Keratinocyte (primary cell): ENCODE results near the gene HCN3. TPM values are rescaled to one million over a fixed set of nuclear protein-coding genes. Genes with fewer than 3 reads are reported as not detected.
A peak's percentile ranks its signal among the peaks of the same experiment; 100 is the strongest.

ENCODE experiments used
- DNase-seq: peaks from one replicate; pipeline ENCODE4 v3.0.0-alpha.2; 2011; ENCODE audit warnings: low read depth, missing footprints, low spot score
- FAIRE-seq: peaks from 2 replicates; lab custom pipeline; 2011; peaks lifted over from hg19 to GRCh38; lab: Jason Lieb, UNC
- H2AFZ ChIP-seq: 2 replicates; pipeline ENCODE4 v1.6.0; 2012; ENCODE audit warnings: low read length, control low read depth, inconsistent platforms; ENCODE audit not compliant: control insufficient read depth
- H3K27ac ChIP-seq: 2 replicates; pipeline ENCODE4 v1.5.1; 2011; ENCODE audit warnings: low read length; ENCODE audit not compliant: control insufficient read depth, insufficient read depth
- H3K27me3 ChIP-seq: 3 replicates; pipeline ENCODE4 v1.6.0; 2011; ENCODE audit warnings: low read length; ENCODE audit not compliant: control insufficient read depth, insufficient read depth; ENCODE audit errors: extremely low read depth
- H3K36me3 ChIP-seq, 2 experiments: 2 replicates in 1 of 2; 3 replicates in 1 of 2; pipeline ENCODE4 v1.5.1; 2011; ENCODE audit warnings: low read length in 2 of 2, mild to moderate bottlenecking in 1 of 2; ENCODE audit not compliant: control insufficient read depth in 2 of 2, insufficient read depth in 2 of 2; ENCODE audit errors: extremely low read depth in 1 of 2
- H3K4me1 ChIP-seq: 3 replicates; pipeline ENCODE4 v1.5.1; 2011; ENCODE audit warnings: low read length; ENCODE audit not compliant: control insufficient read depth, insufficient read depth; ENCODE audit errors: extremely low read depth
- H3K4me2 ChIP-seq: 3 replicates; pipeline ENCODE4 v1.6.0; 2011; ENCODE audit warnings: low read depth, low read length; ENCODE audit not compliant: control insufficient read depth, insufficient read depth; ENCODE audit errors: extremely low read depth
- H3K4me3 ChIP-seq, 3 experiments: fragments of 200-600 bp in 1 of 3; sonication (generic) in 1 of 3; 2 replicates in 2 of 3; 3 replicates in 1 of 3; pipeline ENCODE4 v1.5.1; 2011 to 2016; ENCODE audit warnings: low read length in 3 of 3, mild to moderate bottlenecking in 3 of 3, control low read depth in 2 of 3, inconsistent platforms in 1 of 3, low read depth in 1 of 3, mixed read lengths in 1 of 3, mixed run types in 1 of 3, moderate library complexity in 1 of 3; ENCODE audit not compliant: control insufficient read depth in 2 of 3, insufficient read depth in 2 of 3; ENCODE audit errors: extremely low read depth in 1 of 3
- H3K79me2 ChIP-seq: 2 replicates; pipeline ENCODE4 v1.6.0; 2012; ENCODE audit warnings: low read length; ENCODE audit not compliant: control insufficient read depth, insufficient read depth
- H3K9ac ChIP-seq: 3 replicates; pipeline ENCODE4 v1.6.0; 2011; ENCODE audit warnings: low read length; ENCODE audit not compliant: control insufficient read depth, insufficient read depth; ENCODE audit errors: extremely low read depth
- H3K9me1 ChIP-seq: 3 replicates; pipeline ENCODE4 v1.6.0; 2011; ENCODE audit warnings: low read length; ENCODE audit not compliant: control insufficient read depth, insufficient read depth; ENCODE audit errors: extremely low read depth
- H3K9me3 ChIP-seq: 2 replicates; pipeline ENCODE4 v1.5.1; 2012; ENCODE audit warnings: low read depth, low read length; ENCODE audit not compliant: control insufficient read depth
- H4K20me1 ChIP-seq: 3 replicates; pipeline ENCODE4 v1.6.0; 2011; ENCODE audit warnings: low read length; ENCODE audit not compliant: control insufficient read depth, insufficient read depth; ENCODE audit errors: extremely low read depth
- EZH2 ChIP-seq: IDR thresholded peaks from one replicate; pipeline ENCODE4 v1.6.1; 2012; ENCODE audit warnings: inconsistent platforms, mild to moderate bottlenecking, low read length, moderate library complexity
- dilution Hi-C: fragments of 300-500 bp; cut with MboI; formaldehyde crosslinking; loops from one replicate; pipeline ENCODE4 v1.7.0; 2020; ENCODE audit warnings: low sequenced_read_pairs; ENCODE audit not compliant: extremely low pct_ligation_motif_present
- polyA plus RNA-seq, 5 experiments: library from polyadenylated mRNA; depleted of rRNA in 3 of 5; stranded (reverse) in 3 of 5; stranded (forward) in 1 of 5; unstranded in 1 of 5; fragments of >200 nt; gene quantifications; 1 replicate in 1 of 5; 2 replicates in 3 of 5; 3 replicates in 1 of 5; pipeline versions ENCODE4 v1.2.1 to v1.2.3, GENCODE V29; 2011 to 2012; ENCODE audit warnings: missing spikeins in 2 of 5, low read depth in 1 of 5, low replicate concordance in 1 of 5
- TF ChIP-seq, protein P1 (sequence below), 3 experiments: IDR thresholded peaks in 1 of 3; conservative IDR thresholded peaks in 1 of 3; optimal IDR thresholded peaks in 1 of 3; 2 replicates in 2 of 3; 3 replicates in 1 of 3; pipeline versions ENCODE3 to v1.5.1; 2011; ENCODE audit warnings: low read length in 3 of 3, mild to moderate bottlenecking in 3 of 3, moderate library complexity in 2 of 3, control low read depth in 1 of 3, inconsistent platforms in 1 of 3; ENCODE audit not compliant: insufficient read depth in 2 of 3; ENCODE audit errors: extremely low read depth in 1 of 3

Gene HCN3
- polyA plus RNA-seq, 1 donor (not counting 4 experiments of a cell fraction or from before 2014, with no cell fraction given), result 3.0 TPM

DNA sequence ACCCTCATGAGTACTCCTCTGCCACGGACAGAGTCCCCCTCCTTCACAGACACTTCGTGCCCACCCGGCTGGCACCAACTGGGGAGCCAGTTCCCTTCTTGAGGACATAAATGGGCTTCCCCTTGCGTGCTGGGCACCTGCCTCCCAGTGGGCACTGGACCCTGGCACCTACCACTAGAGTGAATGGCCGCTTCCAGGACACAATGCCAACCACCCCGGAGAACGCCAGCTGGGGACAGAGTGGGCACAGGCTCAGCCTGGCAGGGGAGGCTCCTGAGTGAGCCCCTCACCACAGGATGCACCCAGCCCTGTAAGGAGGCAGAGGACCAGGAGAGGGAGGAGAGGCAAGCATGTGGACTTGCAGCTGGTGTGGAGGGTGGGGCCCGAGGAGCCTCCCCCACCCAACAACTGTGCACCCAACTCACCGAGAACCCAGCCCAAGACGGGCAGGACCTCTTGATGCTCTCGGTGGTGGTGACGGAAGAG lies 23.0 kb upstream of the HCN3 start:
- H3K79me2 ChIP-seq, result peaks cover 13% of the 10 kb centered on the region
- H3K9me1 ChIP-seq, result no peaks in the 10 kb centered on the region
- H3K36me3 ChIP-seq, result peaks cover 7 to 14% of the 10 kb centered on the region in 2 experiments
- peak overlapping the region; percentile 94 for H3K4me2 ChIP-seq
- no peaks in the 10 kb centered on the region for H3K9me3 ChIP-seq
- peak overlapping the region; percentile 77 for H3K9ac ChIP-seq
- H3K4me3 ChIP-seq, result peak overlapping the region; percentile 77 to 83 (median 81)
- H4K20me1 ChIP-seq, result no peaks in the 10 kb centered on the region
- H3K27me3 ChIP-seq, result no peaks in the 10 kb centered on the region
- H3K4me1 ChIP-seq, result peaks cover 19% of the 10 kb centered on the region
- H3K27ac ChIP-seq, result no peak overlapping the region
- DNase-seq (no peak), FAIRE-seq (no peak)
- TF ChIP-seq EZH2, result no peak
- TF ChIP-seq, protein P1, sequence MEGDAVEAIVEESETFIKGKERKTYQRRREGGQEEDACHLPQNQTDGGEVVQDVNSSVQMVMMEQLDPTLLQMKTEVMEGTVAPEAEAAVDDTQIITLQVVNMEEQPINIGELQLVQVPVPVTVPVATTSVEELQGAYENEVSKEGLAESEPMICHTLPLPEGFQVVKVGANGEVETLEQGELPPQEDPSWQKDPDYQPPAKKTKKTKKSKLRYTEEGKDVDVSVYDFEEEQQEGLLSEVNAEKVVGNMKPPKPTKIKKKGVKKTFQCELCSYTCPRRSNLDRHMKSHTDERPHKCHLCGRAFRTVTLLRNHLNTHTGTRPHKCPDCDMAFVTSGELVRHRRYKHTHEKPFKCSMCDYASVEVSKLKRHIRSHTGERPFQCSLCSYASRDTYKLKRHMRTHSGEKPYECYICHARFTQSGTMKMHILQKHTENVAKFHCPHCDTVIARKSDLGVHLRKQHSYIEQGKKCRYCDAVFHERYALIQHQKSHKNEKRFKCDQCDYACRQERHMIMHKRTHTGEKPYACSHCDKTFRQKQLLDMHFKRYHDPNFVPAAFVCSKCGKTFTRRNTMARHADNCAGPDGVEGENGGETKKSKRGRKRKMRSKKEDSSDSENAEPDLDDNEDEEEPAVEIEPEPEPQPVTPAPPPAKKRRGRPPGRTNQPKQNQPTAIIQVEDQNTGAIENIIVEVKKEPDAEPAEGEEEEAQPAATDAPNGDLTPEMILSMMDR (optimal IDR thresholded peaks at IDR 0.05 in 1 of 3, IDR thresholded peaks at IDR 0.05 in 1 of 3, conservative IDR thresholded peaks at IDR 0.05 in 1 of 3; ENCODE audit: extremely low read depth in 1 of 3, insufficient read depth in 2 of 3, low read length in 3 of 3), result no peak
- peak overlapping the region; percentile 26 for H2AFZ ChIP-seq
- dilution Hi-C loops, result no loop called here

DNA sequence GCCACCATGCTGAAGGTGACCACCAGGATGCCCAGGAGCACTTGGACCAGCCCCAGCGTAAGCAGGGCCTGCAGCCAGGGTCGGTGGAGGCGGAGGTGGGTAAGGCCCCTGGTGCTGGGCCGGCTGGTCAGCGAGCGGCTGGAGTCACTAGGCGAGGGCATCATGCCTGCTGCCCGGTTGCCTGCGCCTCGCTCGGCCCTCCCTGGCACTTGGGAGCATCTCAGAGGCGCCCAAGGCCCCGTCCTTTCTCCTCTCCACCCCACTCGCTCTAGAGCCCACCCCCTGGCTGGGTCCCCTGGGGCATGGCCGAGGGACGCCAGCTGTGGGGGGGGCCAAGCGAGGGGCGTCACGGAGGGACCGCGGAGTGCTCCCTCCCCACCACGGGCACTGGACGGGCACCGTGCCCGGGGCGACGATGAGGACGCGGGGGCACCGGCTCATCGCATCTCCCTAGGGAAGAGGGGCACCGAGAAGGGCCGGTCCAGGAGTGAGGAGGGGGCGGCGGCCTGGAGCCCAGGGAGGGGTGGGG lies 22.5 kb upstream of the HCN3 start:
- DNase-seq (no peak), FAIRE-seq (no peak)
- no peaks in the 10 kb centered on the region for H3K9me3 ChIP-seq
- peak overlapping the region; percentile 93 for H2AFZ ChIP-seq
- peaks cover 19% of the 10 kb centered on the region for H3K4me1 ChIP-seq
- peak overlapping the region; percentile 77 for H3K9ac ChIP-seq
- peaks cover 13% of the 10 kb centered on the region for H3K79me2 ChIP-seq
- no peaks in the 10 kb centered on the region for H3K27me3 ChIP-seq
- H3K36me3 ChIP-seq, result peaks cover 7 to 17% of the 10 kb centered on the region in 2 experiments
- dilution Hi-C loops, result no loop called here
- no peaks in the 10 kb centered on the region for H3K9me1 ChIP-seq
- peak overlapping the region; percentile 77 to 83 (median 81) for H3K4me3 ChIP-seq
- TF ChIP-seq EZH2, result no peak
- TF ChIP-seq, protein P1 (optimal IDR thresholded peaks at IDR 0.05 in 1 of 3, IDR thresholded peaks at IDR 0.05 in 1 of 3, conservative IDR thresholded peaks at IDR 0.05 in 1 of 3; ENCODE audit: extremely low read depth in 1 of 3, insufficient read depth in 2 of 3, low read length in 3 of 3), result no peak
- H4K20me1 ChIP-seq, result no peaks in the 10 kb centered on the region
- H3K27ac ChIP-seq, result no peak overlapping the region
- peak overlapping the region; percentile 94 for H3K4me2 ChIP-seq
